Stimulated activated CD4-positive, alpha-beta T cell treated with anti-CD3 and anti-CD28 coated beads, Interleukin-1b, Interleukin-23, amount 100 ng/mL, for 1 hour (primary cell): ENCODE results near the gene NFIX.
A peak's percentile ranks its signal among the peaks of the same experiment; 100 is the strongest.

Source experiments
- DNase-seq, 2 donors: peaks; one replicate each; pipeline ENCODE4 v3.0.0-alpha.2; 2020; ENCODE audit warnings: low read depth in 2 of 2

NFIX gene

DNA sequence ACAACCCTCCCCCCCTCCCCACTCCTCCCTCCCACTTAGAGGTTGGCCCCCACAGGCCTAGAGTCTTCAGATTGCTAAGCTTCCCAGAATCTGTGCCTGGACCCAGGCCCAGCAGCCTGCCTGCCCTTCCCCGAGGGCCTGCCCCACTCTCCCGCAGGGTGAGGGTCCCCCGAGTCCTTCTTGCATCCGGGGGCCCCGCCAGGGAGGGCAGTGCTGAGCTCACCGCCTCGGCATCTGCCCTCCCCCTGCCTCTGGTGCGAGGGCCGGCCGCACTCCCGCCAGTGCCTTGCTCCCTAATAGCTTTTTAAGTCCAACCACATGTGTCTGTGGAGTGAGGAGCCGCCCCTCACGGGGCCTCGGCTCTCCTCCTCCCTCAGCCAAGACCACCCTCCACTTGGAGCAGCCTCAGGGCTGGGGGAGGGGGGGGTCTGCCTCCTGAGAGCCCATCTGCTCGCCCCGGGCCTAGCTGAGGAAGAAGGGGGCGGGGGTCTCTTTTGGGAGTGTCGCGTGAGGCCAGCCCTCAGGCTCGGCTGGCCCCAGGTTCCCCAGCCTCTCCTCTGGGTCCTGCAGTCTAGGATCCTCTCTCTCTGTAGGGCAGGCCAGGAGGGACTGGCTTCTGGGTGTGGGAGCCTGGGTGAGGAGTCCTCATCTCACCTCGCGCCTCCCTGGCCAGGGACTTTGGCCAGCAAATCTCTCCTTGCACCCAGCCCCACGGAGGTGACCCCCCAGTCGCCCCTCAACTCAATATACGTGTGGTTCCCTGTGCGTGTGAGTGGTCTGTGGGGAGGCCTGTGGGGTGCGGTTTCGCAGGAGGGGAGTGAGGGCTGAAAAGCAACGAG is 60.2 kb downstream of the NFIX start:
- no peak for DNase-seq

GRCh38 chr19:13056052-13056660 is 60.9 kb downstream of the NFIX start:
- no peak for DNase-seq

DNA sequence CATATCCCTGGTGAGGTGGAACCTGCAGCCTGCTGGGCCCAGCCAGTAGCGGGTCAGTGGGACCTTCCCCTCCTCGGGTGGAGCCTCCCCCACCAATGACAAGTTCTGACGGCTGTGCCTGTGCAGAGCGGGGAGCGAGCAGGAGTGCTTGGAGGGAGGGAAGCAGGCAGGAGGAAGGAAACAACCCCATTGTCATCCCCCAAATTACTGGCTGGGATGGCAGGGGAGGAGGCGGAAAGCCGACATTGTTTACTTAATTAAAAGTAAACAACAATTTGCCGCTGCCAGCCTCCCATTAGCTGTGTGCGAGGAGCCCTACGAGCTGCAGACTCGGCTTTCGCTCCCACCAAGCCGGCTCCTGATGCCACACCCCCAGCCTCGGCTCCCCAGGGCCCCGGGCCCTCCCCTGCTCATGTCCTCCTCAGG is 61.9 kb downstream of the NFIX start:
- no peak for DNase-seq

GRCh38 chr19:13057744-13058143 is 62.5 kb downstream of the NFIX start:
- DNase-seq: no peak

GRCh38 chr19:13058951-13059660 is 63.8 kb downstream of the NFIX start:
- no peak for DNase-seq

- DNase-seq: no peak
These were observed 65.1 kb downstream of the NFIX start for GRCh38 chr19:13060233-13060963.

- peak; percentile 20 to 73 for DNase-seq
These were observed 66.0 kb downstream of the NFIX start for GRCh38 chr19:13060964-13061927.

GRCh38 chr19:13062317-13062716 is 67.0 kb downstream of the NFIX start:
- DNase-seq: no peak

DNA sequence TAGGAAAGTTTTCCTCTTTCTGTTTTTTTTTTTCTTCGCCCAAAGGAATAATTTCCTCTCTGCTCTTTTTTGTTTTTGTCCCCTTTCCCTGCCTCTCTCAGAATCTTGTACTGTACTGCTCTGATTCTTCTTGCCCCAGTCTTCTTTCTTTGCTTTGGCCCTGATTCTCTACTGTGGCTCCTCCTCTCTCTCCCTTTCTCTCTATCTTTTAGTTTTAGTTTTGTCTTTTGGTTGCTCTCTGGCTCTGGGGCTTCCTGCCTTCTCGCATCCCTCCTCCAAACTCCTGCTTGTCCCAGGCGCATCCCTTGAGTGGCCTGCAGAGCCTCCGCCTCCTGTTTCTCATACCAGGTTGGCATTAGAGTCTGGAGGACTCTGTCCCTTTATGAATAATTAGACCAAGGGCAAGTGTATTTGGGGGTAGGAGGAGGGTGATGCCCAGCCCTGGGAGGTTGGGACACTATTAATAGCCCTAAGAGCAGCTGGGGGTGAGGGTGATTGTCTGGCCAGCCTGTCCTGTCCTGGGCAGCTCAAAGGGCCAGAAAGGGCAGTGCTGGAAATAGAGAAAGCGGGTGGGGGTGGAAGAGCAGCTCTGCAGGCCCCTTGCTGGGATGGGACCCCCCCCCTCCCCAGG is 68.3 kb downstream of the NFIX start:
- no peak for DNase-seq

DNA sequence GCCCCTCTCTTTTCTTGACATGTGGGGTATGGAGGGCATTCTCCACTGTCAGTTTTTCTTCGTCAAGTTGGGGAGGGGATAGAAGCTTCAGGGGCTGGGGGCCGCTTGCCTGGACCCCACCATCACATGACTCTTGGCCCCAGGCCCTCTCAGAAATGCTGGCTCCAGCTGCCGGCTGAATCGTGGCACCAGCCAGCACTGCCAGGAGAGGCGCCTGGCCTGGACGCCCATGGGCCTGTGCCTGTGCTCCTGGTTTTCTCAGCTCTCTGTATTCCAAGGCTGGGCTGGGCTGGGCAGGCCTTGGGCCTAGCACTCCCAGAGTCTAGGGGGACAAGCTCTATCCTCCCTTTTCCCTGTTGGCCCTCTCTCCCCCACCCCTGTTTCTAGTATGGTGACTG is 68.8 kb downstream of the NFIX start:
- no peak for DNase-seq

DNA sequence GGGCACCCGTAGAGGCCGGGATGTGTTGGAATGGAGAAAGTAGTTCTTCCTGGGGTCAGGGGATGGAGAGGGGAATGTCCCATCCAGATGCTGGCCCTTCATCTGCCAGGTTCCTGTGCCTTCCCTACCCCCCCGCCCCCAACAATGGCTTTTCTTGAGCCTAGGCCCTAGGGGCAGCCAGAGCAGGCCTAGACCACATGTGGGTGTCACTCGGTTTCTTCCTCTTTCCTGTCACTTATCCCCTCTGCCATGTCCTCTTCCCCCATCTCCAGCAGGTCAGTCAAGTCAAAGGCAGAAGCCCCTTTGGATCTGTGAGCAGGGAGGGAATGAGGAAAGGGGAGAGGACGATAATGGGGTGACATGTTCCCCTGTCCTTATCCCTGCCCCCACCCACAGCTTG is 71.0 kb downstream of the NFIX start:
- no peak for DNase-seq

- DNase-seq: no peak
These were observed 71.9 kb downstream of the NFIX start for GRCh38 chr19:13066933-13067807.

- no peak for DNase-seq
These were observed 73.0 kb downstream of the NFIX start for GRCh38 chr19:13068085-13068846.

GRCh38 chr19:13069415-13070359 is 74.4 kb downstream of the NFIX start:
- DNase-seq: no peak

DNA sequence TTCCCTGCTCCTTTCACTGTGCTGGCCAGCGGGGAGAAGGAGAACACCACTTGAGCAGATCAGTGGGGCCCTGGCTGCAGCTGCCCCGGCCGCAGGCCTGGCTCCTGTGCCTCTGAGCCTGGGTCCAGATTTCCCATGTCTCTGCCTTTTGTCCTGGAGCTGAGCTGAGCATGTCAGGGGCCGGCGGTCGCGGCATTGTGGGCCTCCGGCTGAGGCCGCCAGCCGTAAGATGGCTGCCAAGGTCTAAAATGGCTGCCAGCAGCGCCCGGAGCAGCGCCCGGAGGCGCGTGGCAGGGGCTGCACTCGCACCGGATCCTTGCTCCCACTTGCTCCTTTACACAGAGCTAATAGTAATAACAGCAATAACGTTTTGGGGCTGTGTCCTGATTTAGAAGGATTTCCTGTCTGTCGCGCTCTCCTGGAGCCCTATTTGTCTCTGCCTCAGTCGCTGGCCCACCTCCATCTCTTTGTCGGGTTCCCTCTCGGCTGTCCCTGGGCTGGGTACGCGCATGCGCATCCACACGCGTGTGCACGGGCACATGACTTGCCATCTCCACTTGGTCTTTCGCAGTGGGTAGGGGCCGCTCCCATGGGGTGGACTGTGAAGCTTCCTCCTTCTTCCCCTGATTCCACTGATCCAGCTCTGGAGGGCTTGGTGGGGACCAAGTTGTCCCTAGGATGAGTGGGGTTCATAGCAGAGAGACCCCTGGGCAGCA is 75.3 kb downstream of the NFIX start:
- DNase-seq: no peak

DNA sequence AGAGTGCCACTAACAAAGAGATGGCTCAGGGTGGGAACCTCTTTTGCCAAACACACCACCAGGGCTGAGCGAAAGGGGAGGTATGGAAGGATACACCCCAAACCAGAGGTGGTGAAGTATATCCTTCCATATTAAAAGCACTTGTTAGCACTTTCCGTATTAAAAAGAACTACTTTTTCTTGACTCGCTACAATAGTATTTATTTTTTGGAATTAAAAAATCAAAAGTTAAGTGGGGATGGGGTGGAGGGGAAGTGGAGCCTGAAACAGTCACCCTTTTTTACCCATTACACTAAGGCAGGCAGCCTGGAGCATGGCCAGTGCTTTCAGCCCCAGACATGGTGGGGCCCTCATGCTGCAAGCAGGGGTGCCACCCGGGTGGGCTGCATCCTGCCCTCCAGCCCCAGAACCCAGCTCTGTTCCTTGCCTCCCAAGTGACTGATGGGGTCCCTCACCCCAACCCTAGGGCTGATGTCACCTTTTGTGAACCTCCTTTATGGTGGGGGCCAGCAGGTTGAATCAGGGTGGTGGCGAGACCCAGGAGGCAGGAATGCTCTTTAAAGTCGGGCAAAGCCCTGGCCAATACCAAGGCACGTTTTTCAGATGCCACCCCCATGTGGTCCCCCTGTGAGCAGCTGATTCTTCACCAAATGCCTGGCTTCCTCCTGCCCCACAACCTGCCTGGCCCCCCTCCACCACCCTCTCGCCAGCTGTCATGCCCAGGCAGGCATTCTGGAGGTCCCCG is 76.3 kb downstream of the NFIX start:
- DNase-seq: no peak
